ENCODE results near the gene BICDL1. TPM values are rescaled to one million over a fixed set of nuclear protein-coding genes. Genes with fewer than 3 reads are reported as not detected.

Gene BICDL1
- total and polyA plus RNA-seq, 2 of the 4 experiments (the other 2 are of a cell fraction) = not detected

- H3K23ac ChIP-seq (ENCODE audit: low read depth, low read length) = no peak overlapping the region
- ChIA-PET POLR2A (ENCODE audit: unreplicated experiment) (no interaction called here), CTCF (no interaction called here)
- BruUV-seq (replicated peaks) = no TSS peak
- in situ Hi-C loops (cut with MboI; ENCODE audit: low sequenced_read_pairs) (no loop called here), intact Hi-C loops (cut with micrococcal nuclease) (no loop called here), dilution Hi-C loops (cut with HindIII; ENCODE audit: low sequenced_read_pairs, unreplicated experiment) (no loop called here)
- no peak for ATAC-seq (ENCODE audit: low read depth)
- H4K20me1 ChIP-seq (ENCODE audit: insufficient read depth, low read length) = peaks cover 25% of the 10 kb centered on the region
- 88% methylated on average over 17 of the region's 19 CpGs; no CpG with 5 or more reads in 1 of the 2 experiments for WGBS, 2 experiments (ENCODE audit: extremely low coverage in 2 of 2, insufficient read length in 1 of 2)
- no peak overlapping the region for H4K5ac ChIP-seq (ENCODE audit: low read depth, low read length)
- no peak for TF ChIP-seq NFE2L2 (IDR thresholded peaks at IDR 0.05; ENCODE audit: low read depth, low read length)
- no peak for TF ChIP-seq RAD21 (IDR thresholded peaks at IDR 0.05; ENCODE audit: low read length)
- TF ChIP-seq RFX5 (IDR thresholded peaks at IDR 0.05; ENCODE audit: low read depth, low read length) = no peak
- no peak for TF ChIP-seq FOS (IDR thresholded peaks at IDR 0.05; ENCODE audit: low read depth, low read length)
- no peak overlapping the region for H3K27ac ChIP-seq (ENCODE audit: insufficient read depth, low read length)
- H2AK5ac ChIP-seq (ENCODE audit: low read depth, low read length) = no peak overlapping the region
- H3K9me3 ChIP-seq (ENCODE audit: control insufficient read depth, insufficient read depth, low read length) = no peaks in the 10 kb centered on the region
- H3K9me1 ChIP-seq (ENCODE audit: insufficient read depth, low read length) = 0 out of 2 replicates have a peak, but pooled peaks cover 8% of the 10 kb centered on the region
- H2AK9ac ChIP-seq (replicated peaks; ENCODE audit: low read depth, low read length, poor library complexity) = peak overlapping the region; percentile 60
- H2BK20ac ChIP-seq (ENCODE audit: low read depth, low read length) = no peak overlapping the region
- no peak overlapping the region for H3K56ac ChIP-seq (ENCODE audit: extremely low read depth, insufficient read depth, low read length)
- peaks cover 18% of the 10 kb centered on the region; the same call in 1 of the 2 replicates for H3K36me3 ChIP-seq (ENCODE audit: control insufficient read depth, insufficient read depth, low read length)
- H3K27me3 ChIP-seq (ENCODE audit: control insufficient read depth, insufficient read depth, low read length) = no peaks in the 10 kb centered on the region
- no peak overlapping the region for H2AFZ ChIP-seq (replicated peaks; ENCODE audit: low read length, poor library complexity)
- no peaks in the 10 kb centered on the region; the same call in 1 of the 2 replicates for H3K4me1 ChIP-seq (ENCODE audit: control insufficient read depth, insufficient read depth, low read length)
- no peak overlapping the region for H3K4ac ChIP-seq (ENCODE audit: low read depth, low read length)
- H3K9ac ChIP-seq (ENCODE audit: low read depth, low read length) = no peak overlapping the region
- H3K4me2 ChIP-seq (ENCODE audit: low read depth, low read length) = no peak overlapping the region
- DNase-seq = no peak
- H2BK120ac ChIP-seq (ENCODE audit: low read depth, low read length) = no peak overlapping the region
- no peak overlapping the region for H3K4me3 ChIP-seq (ENCODE audit: insufficient read depth, low read depth, low read length)
- H2BK15ac ChIP-seq (ENCODE audit: low read depth, low read length) = no peak overlapping the region
- no peak overlapping the region for H3K18ac ChIP-seq (ENCODE audit: low read depth, low read length)
- no peak overlapping the region for H3K14ac ChIP-seq (replicated peaks; ENCODE audit: low read depth, low read length)
- peaks cover 0 to 10% of the 10 kb centered on the region in 2 experiments; a peak in 1 of 4 replicates for H3K79me1 ChIP-seq (ENCODE audit: low read depth in 1 of 2, low read length in 2 of 2)
- no peak overlapping the region for H4K8ac ChIP-seq (ENCODE audit: low read depth in 2 of 2, low read length in 2 of 2)
- no peak overlapping the region for H4K91ac ChIP-seq (ENCODE audit: insufficient read depth, low read depth, low read length)
- H2BK5ac ChIP-seq (ENCODE audit: low read depth, low read length, poor library complexity, severe bottlenecking) = no peak overlapping the region
Observed at GRCh38 chr12:120090626-120091295, 101.7 kb downstream of the BICDL1 start.

Data from IMR-90 (cell line).